HCT116 (cell line): ENCODE measurements around the gene SPRR2B. TPM values are rescaled to one million over a fixed set of nuclear protein-coding genes. Genes with fewer than 3 reads are reported as not detected.

ENCODE experiments used
- ATAC-seq: fragments of 200-7000 bp; cut with Tn5 transposase; 2 replicates; pipeline ENCODE4 v1.9.1; 2020; ENCODE audit warnings: mild to moderate bottlenecking, moderate library complexity
- BruUV-seq: library from RNA; stranded (reverse); fragments of 400-500 nt; replicated peaks from 2 replicates; lab custom pipeline; 2021; lab: Mats Ljungman, UMichigan
- CTCF ChIA-PET: fragments of 300-600 bp; sonication (Branson Sonifier 250); formaldehyde crosslinking; loops from one replicate; lab custom pipeline; 2021; ENCODE audit warnings: antibody characterized with exemption; lab: Charles Lee
- POLR2A ChIA-PET: fragments of 300-600, 350-600 bp; sonication (Branson Sonifier 250); formaldehyde crosslinking; loops from one replicate; lab custom pipeline; 2021; ENCODE audit warnings: antibody characterized with exemption; lab: Charles Lee
- RAD21 ChIA-PET, 2 experiments: fragments of 300-600 bp; sonication (Branson Sonifier 250); formaldehyde crosslinking; loops; one replicate each; lab custom pipeline; 2023; ENCODE audit warnings: low total read pairs in 2 of 2; ENCODE audit not compliant: uncharacterized antibody in 2 of 2, unreplicated experiment in 2 of 2, low non-redundant PET in 1 of 2; lab: Charles Lee
- DNase-seq: peaks from one replicate; pipeline ENCODE4 v3.0.0-alpha.2; 2010; ENCODE audit warnings: low read depth, low spot score
- H2AFZ ChIP-seq: fragments of 200-600 bp; shearing (Covaris generic), sonication (generic); 2 replicates; pipeline ENCODE4 v1.6.1; 2017; ENCODE audit warnings: low read depth, mixed run types, mixed read lengths, antibody characterized with exemption, low read length; ENCODE audit not compliant: poor library complexity, severe bottlenecking
- H3K27ac ChIP-seq: 2 replicates; pipeline ENCODE4 v1.5.1; 2012; ENCODE audit warnings: low read depth, low read length
- H3K27me3 ChIP-seq: fragments of 200-600 bp; sonication (generic); 2 replicates; pipeline ENCODE4 v1.6.1; 2016; ENCODE audit warnings: mixed run types, low read length, mixed read lengths; ENCODE audit not compliant: insufficient read depth
- H3K36me3 ChIP-seq, 2 experiments: fragments of 200-500 bp in 1 of 2; fragments of 200-600 bp in 1 of 2; sonication (Bioruptor generic) in 1 of 2; sonication (generic) in 1 of 2; 2 replicates each; pipeline versions ENCODE4 v1.5.1 to v1.6.1; 2014 to 2016; ENCODE audit warnings: low read length in 2 of 2, inconsistent platforms in 1 of 2, mixed read lengths in 1 of 2, mixed run types in 1 of 2; ENCODE audit not compliant: insufficient read depth in 2 of 2, control insufficient read depth in 1 of 2
- H3K4me1 ChIP-seq, 2 experiments: fragments of 200-600 bp in 1 of 2; sonication (generic) in 1 of 2; 2 replicates each; pipeline versions ENCODE4 v1.5.1 to v1.6.1; 2012 to 2017; ENCODE audit warnings: low read length in 2 of 2, inconsistent platforms in 1 of 2, mild to moderate bottlenecking in 1 of 2, mixed read lengths in 1 of 2, mixed run types in 1 of 2, moderate library complexity in 1 of 2; ENCODE audit not compliant: insufficient read depth in 2 of 2, control insufficient read depth in 1 of 2
- H3K4me2 ChIP-seq: fragments of 200-600 bp; sonication (generic); 2 replicates; pipeline ENCODE4 v1.6.1; 2017; ENCODE audit warnings: mixed run types, low read length, mixed read lengths
- H3K4me3 ChIP-seq, 2 experiments: fragments of 200-600 bp in 1 of 2; sonication (generic) in 1 of 2; replicated peaks in 1 of 2; 2 replicates each; pipeline ENCODE4 v1.5.1; 2011 to 2016; ENCODE audit warnings: low read length in 2 of 2, control low read depth in 1 of 2, low read depth in 1 of 2, mild to moderate bottlenecking in 1 of 2, mixed read lengths in 1 of 2, mixed run types in 1 of 2
- H3K79me2 ChIP-seq: fragments of 200-600 bp; sonication (generic); 2 replicates; pipeline ENCODE4 v1.6.1; 2017; ENCODE audit warnings: mild to moderate bottlenecking, mixed run types, low read length, moderate library complexity, mixed read lengths; ENCODE audit not compliant: insufficient read depth
- H3K9ac ChIP-seq: fragments of 200-600 bp; sonication (generic); 2 replicates; pipeline ENCODE4 v1.6.1; 2016; ENCODE audit warnings: low read length, mixed read lengths
- H3K9me2 ChIP-seq: fragments of 200-600 bp; sonication (generic), shearing (Covaris generic); 2 replicates; pipeline ENCODE4 v1.6.1; 2017; ENCODE audit warnings: mixed run types, mild to moderate bottlenecking, moderate library complexity; ENCODE audit not compliant: insufficient read depth
- H3K9me3 ChIP-seq, 2 experiments: fragments of 200-500 bp in 1 of 2; fragments of 200-600 bp in 1 of 2; sonication (Bioruptor generic) in 1 of 2; sonication (generic) in 1 of 2; 2 replicates each; pipeline ENCODE4 v1.6.1; 2014 to 2017; ENCODE audit warnings: low read length in 2 of 2, mixed read lengths in 2 of 2, inconsistent platforms in 1 of 2, low read depth in 1 of 2, mild to moderate bottlenecking in 1 of 2, mixed run types in 1 of 2, moderate library complexity in 1 of 2; ENCODE audit not compliant: control insufficient read depth in 1 of 2, insufficient read depth in 1 of 2
- H4K20me1 ChIP-seq: fragments of 200-600 bp; sonication (generic), shearing (Covaris generic); 2 replicates; pipeline ENCODE4 v1.6.1; 2017; ENCODE audit warnings: mixed run types, mild to moderate bottlenecking, moderate library complexity; ENCODE audit not compliant: insufficient read depth
- ATF3 ChIP-seq: IDR thresholded peaks from 2 replicates; pipeline ENCODE4 v1.6.1; 2012
- CEBPB ChIP-seq: IDR thresholded peaks from 2 replicates; pipeline ENCODE4 v1.6.1; 2012; ENCODE audit warnings: low read depth
- CTCF ChIP-seq, 3 experiments: fragments of 200-600 bp in 1 of 3; sonication (generic) in 1 of 3; IDR thresholded peaks in 2 of 3; conservative IDR thresholded peaks in 1 of 3; 2 replicates each; pipeline ENCODE4 v1.5.1; 2012 to 2017; ENCODE audit warnings: low read depth in 2 of 3, low read length in 2 of 3, antibody characterized with exemption in 1 of 3, borderline replicate concordance in 1 of 3, control low read depth in 1 of 3, mild to moderate bottlenecking in 1 of 3, mixed read lengths in 1 of 3, mixed run types in 1 of 3, moderate library complexity in 1 of 3; ENCODE audit not compliant: insufficient read depth in 1 of 3
- ELF1 ChIP-seq: IDR thresholded peaks from 2 replicates; pipeline ENCODE4 v1.6.1; 2012; ENCODE audit warnings: low read depth, borderline replicate concordance
- EZH2 ChIP-seq: fragments of 200-600 bp; sonication (generic); IDR thresholded peaks from 2 replicates; pipeline ENCODE4 v1.6.1; 2017; ENCODE audit warnings: antibody characterized with exemption, mixed run types
- EZH2phosphoT487 ChIP-seq: fragments of 200-600 bp; IDR thresholded peaks from 2 replicates; pipeline ENCODE4 v1.6.1; 2018; ENCODE audit warnings: antibody characterized with exemption, borderline replicate concordance
- FOSL1 ChIP-seq: IDR thresholded peaks from 2 replicates; pipeline ENCODE4 v1.6.1; 2012; ENCODE audit warnings: low read depth
- POLR2A ChIP-seq: IDR thresholded peaks from 2 replicates; pipeline ENCODE4 v1.7.0; 2011; ENCODE audit warnings: borderline replicate concordance; ENCODE audit not compliant: insufficient read depth, insufficient read length; ENCODE audit errors: extremely low read depth
- POLR2AphosphoS5 ChIP-seq: IDR thresholded peaks from 2 replicates; pipeline ENCODE4 v1.6.1; 2011; ENCODE audit warnings: mild to moderate bottlenecking, low read depth, low read length, moderate library complexity
- RAD21 ChIP-seq: IDR thresholded peaks from 2 replicates; pipeline ENCODE4 v1.6.1; 2012; ENCODE audit warnings: low read depth, mild to moderate bottlenecking
- REST ChIP-seq: IDR thresholded peaks from 2 replicates; pipeline ENCODE4 v1.6.1; 2012; ENCODE audit warnings: low read depth
- SP1 ChIP-seq: IDR thresholded peaks from 2 replicates; pipeline ENCODE4 v1.6.1; 2012; ENCODE audit warnings: low read depth
- SRF ChIP-seq: IDR thresholded peaks from 2 replicates; pipeline ENCODE4 v1.6.1; 2012; ENCODE audit warnings: low read depth
- TCF7L2 ChIP-seq: IDR thresholded peaks from 2 replicates; pipeline ENCODE4 v1.7.0; 2011; ENCODE audit warnings: borderline replicate concordance, inconsistent platforms; ENCODE audit not compliant: insufficient read depth, insufficient read length; ENCODE audit errors: extremely low read depth
- YY1 ChIP-seq: IDR thresholded peaks from 2 replicates; pipeline ENCODE4 v1.6.1; 2011; ENCODE audit warnings: low read length, low read depth, moderate library complexity, mild to moderate bottlenecking; ENCODE audit not compliant: insufficient replicate concordance; ENCODE audit errors: extremely low read depth
- ZBTB33 ChIP-seq: IDR thresholded peaks from 2 replicates; pipeline ENCODE4 v1.6.1; 2011; ENCODE audit warnings: mild to moderate bottlenecking, low read length, moderate library complexity; ENCODE audit not compliant: insufficient replicate concordance; ENCODE audit errors: extremely low read depth
- ZFX ChIP-seq: fragments of 450-650 bp; IDR thresholded peaks from 2 replicates; pipeline ENCODE4 v1.6.1; 2017
- ZNF274 ChIP-seq: fragments of 200-500 bp; sonication (Bioruptor generic); IDR thresholded peaks from 2 replicates; pipeline ENCODE4 v1.6.1; 2014; ENCODE audit warnings: mild to moderate bottlenecking, low read depth, low read length, inconsistent platforms
- intact Hi-C: fragments of 100-400 bp; cut with micrococcal nuclease; formaldehyde crosslinking; loops from 2 replicates; pipeline ENCODE4 v1.10.0; 2022
- total RNA-seq: library from RNA; stranded (reverse); gene quantifications from one replicate; pipeline ENCODE4 v1.2.1, GENCODE V29; 2021; ENCODE audit not compliant: unreplicated experiment

SPRR2B gene
- total RNA-seq, 1 experiment from 2014 or later: not detected

- DNase-seq (no peak), ATAC-seq (no peak)
- ChIA-PET POLR2A (no interaction called here), CTCF (no interaction called here), RAD21 (no interaction called here)
- Histone ChIP-seq H3K4me2 (no peak overlapping the region), H3K4me1 (no peaks in the 10 kb centered on the region), H2AFZ (no peak overlapping the region), H4K20me1 (no peaks in the 10 kb centered on the region), H3K36me3 (no peaks in the 10 kb centered on the region), H3K9ac (no peak overlapping the region), H3K9me2 (no peaks in the 10 kb centered on the region), H3K27me3 (peaks cover 13% of the 10 kb centered on the region), H3K27ac (no peak overlapping the region), H3K4me3 (no peak overlapping the region), H3K79me2 (no peaks in the 10 kb centered on the region), H3K9me3 (no peaks in the 10 kb centered on the region)
- intact Hi-C loops: loop anchor here (1.0 kb wide), 1 partner anchor 20 kb away; no protein-coding TSS in a partner anchor
- TF ChIP-seq SRF: no peak
- TF ChIP-seq EZH2phosphoT487: no peak
- TF ChIP-seq YY1: no peak
- TF ChIP-seq POLR2AphosphoS5: no peak
- TF ChIP-seq EZH2: no peak
- no peak for TF ChIP-seq TCF7L2
- TF ChIP-seq CEBPB: no peak
- no peak for TF ChIP-seq FOSL1
- no peak for TF ChIP-seq CTCF (IDR thresholded peaks at IDR 0.05 in 2 of 3, conservative IDR thresholded peaks at IDR 0.05 in 1 of 3; ENCODE audit: borderline replicate concordance in 1 of 3, insufficient read depth in 1 of 3, low read depth in 2 of 3, low read length in 2 of 3)
- no peak for TF ChIP-seq ZNF274
- no peak for TF ChIP-seq POLR2A
- no peak for TF ChIP-seq REST
- no peak for TF ChIP-seq ELF1
- no peak for TF ChIP-seq SP1
- no peak for TF ChIP-seq ATF3
- no peak for TF ChIP-seq ZBTB33
- TF ChIP-seq ZFX: no peak
- TF ChIP-seq RAD21: no peak
- no TSS peak for BruUV-seq
These were observed 1.7 kb upstream of the SPRR2B start for GRCh38 chr1:153072806-153073726.
